Mesenchymal stem cell (in vitro differentiated cells and primary cell): ENCODE results near the gene CACNA2D3.

Source experiments
- DNase-seq: peaks from one replicate; pipeline ENCODE4 v3.0.0-alpha.2; 2013
- H2AFZ ChIP-seq: one replicate; pipeline ENCODE4 v1.6.1; 2013; ENCODE audit warnings: low read depth, mild to moderate bottlenecking, control low read depth, inconsistent platforms, low read length, moderate library complexity
- H2AK5ac ChIP-seq: 2 replicates; pipeline ENCODE4 v1.6.1; 2013; ENCODE audit warnings: low read length, moderate library complexity, mild to moderate bottlenecking, inconsistent platforms; ENCODE audit not compliant: severe bottlenecking
- H2BK120ac ChIP-seq: one replicate; pipeline ENCODE4 v1.6.1; 2013; ENCODE audit warnings: low read depth, mild to moderate bottlenecking, inconsistent platforms, low read length, moderate library complexity
- H2BK12ac ChIP-seq, 2 experiments: one replicate each; pipeline ENCODE4 v1.6.1; 2013; ENCODE audit warnings: inconsistent platforms in 2 of 2, low read length in 2 of 2, mild to moderate bottlenecking in 2 of 2, moderate library complexity in 2 of 2, control low read depth in 1 of 2
- H2BK15ac ChIP-seq: one replicate; pipeline ENCODE4 v1.6.1; 2013; ENCODE audit warnings: mild to moderate bottlenecking, low read depth, inconsistent platforms; ENCODE audit not compliant: poor library complexity, severe bottlenecking
- H2BK5ac ChIP-seq: 2 replicates; pipeline ENCODE4 v1.6.1; 2013; ENCODE audit warnings: low read depth, mild to moderate bottlenecking, low read length, control low read depth, inconsistent platforms; ENCODE audit not compliant: poor library complexity, severe bottlenecking
- H3K14ac ChIP-seq, 2 experiments: one replicate each; pipeline ENCODE4 v1.6.1; 2013; ENCODE audit warnings: inconsistent platforms in 2 of 2, low read length in 2 of 2, control low read depth in 1 of 2, mild to moderate bottlenecking in 1 of 2, moderate library complexity in 1 of 2
- H3K18ac ChIP-seq, 2 experiments: one replicate each; pipeline ENCODE4 v1.6.1; 2013; ENCODE audit warnings: inconsistent platforms in 2 of 2, low read length in 2 of 2, control low read depth in 1 of 2, low read depth in 1 of 2, mild to moderate bottlenecking in 1 of 2
- H3K23ac ChIP-seq, 2 experiments: one replicate each; pipeline ENCODE4 v1.6.1; 2013; ENCODE audit warnings: inconsistent platforms in 2 of 2, low read length in 2 of 2, mild to moderate bottlenecking in 2 of 2, moderate library complexity in 2 of 2, control low read depth in 1 of 2
- H3K27ac ChIP-seq: 2 replicates; pipeline ENCODE4 v1.5.1; 2013; ENCODE audit warnings: mild to moderate bottlenecking, moderate library complexity, low read length, control low read depth, inconsistent platforms; ENCODE audit not compliant: poor library complexity, severe bottlenecking
- H3K27me3 ChIP-seq, 2 experiments: 2 replicates each; pipeline versions ENCODE4 v1.6.1 to v1.7.0; 2013; ENCODE audit warnings: low read length in 2 of 2, mild to moderate bottlenecking in 2 of 2, moderate library complexity in 2 of 2, control low read depth in 1 of 2, inconsistent platforms in 1 of 2; ENCODE audit not compliant: control insufficient read depth in 1 of 2, insufficient read depth in 1 of 2
- H3K36me3 ChIP-seq, 2 experiments: 2 replicates each; pipeline versions ENCODE4 v1.6.1 to v1.7.0; 2013; ENCODE audit warnings: low read length in 2 of 2, control low read depth in 1 of 2, inconsistent platforms in 1 of 2, low read depth in 1 of 2, mild to moderate bottlenecking in 1 of 2; ENCODE audit not compliant: insufficient read depth in 2 of 2, control insufficient read depth in 1 of 2
- H3K4ac ChIP-seq, 2 experiments: one replicate each; pipeline ENCODE4 v1.6.1; 2013; ENCODE audit warnings: inconsistent platforms in 2 of 2, low read length in 2 of 2, mild to moderate bottlenecking in 2 of 2, moderate library complexity in 2 of 2, control low read depth in 1 of 2, low read depth in 1 of 2
- H3K4me1 ChIP-seq: 2 replicates; pipeline ENCODE4 v1.6.1; 2013; ENCODE audit warnings: low read depth, low read length, control low read depth; ENCODE audit not compliant: control insufficient read depth, insufficient read depth
- H3K4me2 ChIP-seq: 2 replicates; pipeline ENCODE4 v1.6.1; 2013; ENCODE audit warnings: low read length, mild to moderate bottlenecking, inconsistent platforms; ENCODE audit not compliant: poor library complexity, severe bottlenecking
- H3K4me3 ChIP-seq, 2 experiments: 2 replicates each; pipeline versions ENCODE4 v1.5.1 to v1.7.0; 2013; ENCODE audit warnings: low read length in 2 of 2, mild to moderate bottlenecking in 2 of 2, control low read depth in 1 of 2, low read depth in 1 of 2; ENCODE audit not compliant: insufficient read depth in 1 of 2
- H3K79me1 ChIP-seq: replicated peaks from 2 replicates; pipeline ENCODE4 v1.6.1; 2013; ENCODE audit warnings: mild to moderate bottlenecking, control low read depth, low read length, inconsistent platforms; ENCODE audit not compliant: poor library complexity, severe bottlenecking
- H3K9ac ChIP-seq: 2 replicates; pipeline ENCODE4 v1.7.0; 2013; ENCODE audit warnings: mild to moderate bottlenecking, low read length, moderate library complexity
- H3K9me3 ChIP-seq: 2 replicates; pipeline ENCODE4 v1.7.0; 2013; ENCODE audit warnings: mild to moderate bottlenecking, low read length; ENCODE audit not compliant: control insufficient read depth
- H4K8ac ChIP-seq: one replicate; pipeline ENCODE4 v1.6.1; 2013; ENCODE audit warnings: inconsistent platforms, mild to moderate bottlenecking, low read length, moderate library complexity
- H4K91ac ChIP-seq: one replicate; pipeline ENCODE4 v1.6.1; 2013; ENCODE audit warnings: mild to moderate bottlenecking, low read length, inconsistent platforms
- WGBS: methylation state at CpG from one replicate; pipeline ENCODE4 v1.1.7; 2013; ENCODE audit warnings: mixed read lengths; 5-methylcytosine and 5-hydroxymethylcytosine counted together

Gene CACNA2D3

GRCh38 chr3:54530091-54530490, 407.7 kb downstream of the CACNA2D3 start:
- Histone ChIP-seq H3K14ac (no peak overlapping the region), H2AK5ac (no peak overlapping the region), H4K8ac (no peak overlapping the region), H3K9me3 (peaks cover 11% of the 10 kb centered on the region), H3K27me3 (no peaks in the 10 kb centered on the region), H3K79me1 (no peaks in the 10 kb centered on the region), H2BK12ac (no peak overlapping the region), H3K27ac (no peak overlapping the region), H3K23ac (no peak overlapping the region), H3K4me2 (no peak overlapping the region), H3K4me3 (no peak overlapping the region), H3K9ac (no peak overlapping the region), H3K18ac (no peak overlapping the region), H3K4me1 (no peaks in the 10 kb centered on the region), H2BK120ac (no peak overlapping the region), H3K36me3 (no peaks in the 10 kb centered on the region), H4K91ac (no peak overlapping the region), H3K4ac (no peak overlapping the region), H2BK15ac (no peak overlapping the region), H2BK5ac (no peak overlapping the region), H2AFZ (no peak overlapping the region)
- 83% methylated on average over 4 of the region's 5 CpGs for WGBS
- no peak for DNase-seq

DNA sequence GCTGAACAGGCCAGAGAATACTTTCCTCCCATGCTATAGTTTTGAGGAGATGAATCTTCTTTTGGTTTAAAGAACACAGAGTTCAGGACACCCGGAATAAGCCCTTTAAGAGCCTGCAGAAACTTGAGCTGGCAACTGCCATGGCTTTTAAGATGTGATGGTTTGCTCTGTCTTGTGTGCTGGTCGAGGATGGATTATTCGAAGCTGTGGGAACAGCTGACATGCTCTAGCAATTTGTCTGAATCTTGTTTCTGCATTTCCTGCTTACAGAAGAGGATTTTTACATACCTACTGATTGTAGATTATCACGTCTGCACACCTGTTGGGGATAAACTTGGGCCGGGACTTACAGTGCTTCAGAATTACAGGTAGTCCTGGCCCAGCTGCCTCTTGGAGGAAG, 408.6 kb downstream of the CACNA2D3 start:
- H4K8ac ChIP-seq, result no peak overlapping the region
- H2BK15ac ChIP-seq, result no peak overlapping the region
- no peak for DNase-seq
- WGBS, result 67% methylated on average over 5 of the region's 5 CpGs
- no peak overlapping the region for H2BK120ac ChIP-seq
- H3K9ac ChIP-seq, result no peak overlapping the region
- no peak overlapping the region for H3K27ac ChIP-seq
- H2AK5ac ChIP-seq, result no peak overlapping the region
- H3K36me3 ChIP-seq, result no peaks in the 10 kb centered on the region
- H3K4me2 ChIP-seq, result no peak overlapping the region
- H3K27me3 ChIP-seq, result no peaks in the 10 kb centered on the region
- no peak overlapping the region for H2BK5ac ChIP-seq
- H2AFZ ChIP-seq, result no peak overlapping the region
- no peak overlapping the region for H3K18ac ChIP-seq
- H3K9me3 ChIP-seq, result peaks cover 9% of the 10 kb centered on the region
- H3K4ac ChIP-seq, result no peak overlapping the region
- no peaks in the 10 kb centered on the region for H3K79me1 ChIP-seq
- H3K14ac ChIP-seq, result no peak overlapping the region
- H3K23ac ChIP-seq, result no peak overlapping the region
- no peak overlapping the region for H4K91ac ChIP-seq
- no peak overlapping the region for H3K4me3 ChIP-seq
- no peaks in the 10 kb centered on the region for H3K4me1 ChIP-seq
- H2BK12ac ChIP-seq, result no peak overlapping the region

- Histone ChIP-seq H3K4me1 (no peaks in the 10 kb centered on the region), H3K14ac (no peak overlapping the region), H3K18ac (no peak overlapping the region), H2BK5ac (no peak overlapping the region), H4K91ac (no peak overlapping the region), H3K4me2 (no peak overlapping the region), H3K9ac (no peak overlapping the region), H2AFZ (no peak overlapping the region), H3K4me3 (no peak overlapping the region), H3K36me3 (no peaks in the 10 kb centered on the region), H3K79me1 (no peaks in the 10 kb centered on the region), H3K23ac (no peak overlapping the region), H3K27ac (no peak overlapping the region), H2AK5ac (no peak overlapping the region), H3K9me3 (peaks cover 3% of the 10 kb centered on the region), H4K8ac (no peak overlapping the region), H3K27me3 (peaks cover 0 to 3% of the 10 kb centered on the region in 2 experiments), H3K4ac (no peak overlapping the region), H2BK15ac (no peak overlapping the region), H2BK12ac (no peak overlapping the region), H2BK120ac (no peak overlapping the region)
- WGBS, result 79% methylated on average over 6 of the region's 6 CpGs
- no peak for DNase-seq
Measured at GRCh38 chr3:54531741-54532140, 409.4 kb downstream of the CACNA2D3 start.

GRCh38 chr3:54533856-54534255, 411.5 kb downstream of the CACNA2D3 start:
- no peak overlapping the region for H2AFZ ChIP-seq
- H3K23ac ChIP-seq, result no peak overlapping the region
- no peak overlapping the region for H3K18ac ChIP-seq
- H2AK5ac ChIP-seq, result no peak overlapping the region
- no peaks in the 10 kb centered on the region for H3K4me1 ChIP-seq
- H3K4me2 ChIP-seq, result no peak overlapping the region
- H4K8ac ChIP-seq, result no peak overlapping the region
- no peak overlapping the region for H4K91ac ChIP-seq
- peaks cover 0 to 5% of the 10 kb centered on the region in 2 experiments for H3K27me3 ChIP-seq
- H3K9ac ChIP-seq, result no peak overlapping the region
- H3K9me3 ChIP-seq, result no peaks in the 10 kb centered on the region
- H3K4me3 ChIP-seq, result no peak overlapping the region
- no peak overlapping the region for H2BK15ac ChIP-seq
- no peaks in the 10 kb centered on the region for H3K36me3 ChIP-seq
- WGBS, result 29% methylated on average over 3 of the region's 4 CpGs
- no peak for DNase-seq
- no peak overlapping the region for H3K4ac ChIP-seq
- H3K79me1 ChIP-seq, result no peaks in the 10 kb centered on the region
- no peak overlapping the region for H2BK120ac ChIP-seq
- H3K27ac ChIP-seq, result no peak overlapping the region
- no peak overlapping the region for H2BK12ac ChIP-seq
- no peak overlapping the region for H2BK5ac ChIP-seq
- no peak overlapping the region for H3K14ac ChIP-seq
